ENCODE data around the gene DAB2. TPM values are rescaled to one million over a fixed set of nuclear protein-coding genes. Genes with fewer than 3 reads are reported as not detected.

The DAB2 gene
- total RNA-seq = 69.9 and 132 TPM in 2 replicates

GRCh38 chr5:39424736-39425637, at the start of gene DAB2:
TSS of gene DAB2 (minus strand) at chr5:39424980. CDS start at chr5:39394320, 30,660 bp downstream.

GRCh38 chr5:39364367-39364766, 60.4 kb downstream of the DAB2 start, which contains the start of gene C9:
TSS of gene C9 (minus strand) at chr5:39364495. CDS start at chr5:39364464, 31 bp downstream.

Other genes starting within 250 kb of the DAB2 start
- gene FYB1, start 205.4 kb downstream of the DAB2 start, total RNA-seq = 0.43 TPM in 1 of 2 replicates, not detected in the other
- gene C9, start 60.5 kb downstream of the DAB2 start, total RNA-seq = 0.44 TPM in 1 of 2 replicates, not detected in the other